ENCODE measurements around the gene TMEM140.

DNA sequence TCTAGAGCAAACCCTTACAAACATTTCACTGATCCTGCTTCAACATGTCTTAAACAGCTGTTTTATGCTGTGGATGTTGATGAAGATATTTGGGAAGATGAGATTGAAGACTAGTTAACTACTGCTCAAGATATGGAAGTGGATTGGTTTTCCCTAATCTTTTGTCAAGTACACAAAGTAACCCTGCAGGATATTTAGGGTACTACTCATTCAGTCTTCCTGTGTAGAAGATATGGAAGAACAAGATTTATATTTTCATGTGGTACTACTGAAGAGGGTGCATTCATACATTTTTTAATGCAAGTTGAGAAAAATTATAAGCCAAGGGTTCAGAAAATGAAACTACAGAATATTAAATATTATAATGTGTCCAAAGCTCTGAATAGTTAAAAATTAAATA, 18.3 kb upstream of the TMEM140 start:
- TF ChIP-seq EZH2phosphoT487 (IDR thresholded peaks at IDR 0.05; ENCODE audit: insufficient read depth, low read depth) (no peak), EZH2 (IDR thresholded peaks at IDR 0.05; ENCODE audit: insufficient read depth, poor library complexity, severe bottlenecking) (no peak)

Data from GM23248 (cell line).